ENCODE data around the gene XRCC6.
"Not testable (repeated sequence)": the region's sequence is repeated elsewhere in the genome, so short reads cannot be mapped to it uniquely, and the experiment has no call there.

XRCC6 gene

DNA sequence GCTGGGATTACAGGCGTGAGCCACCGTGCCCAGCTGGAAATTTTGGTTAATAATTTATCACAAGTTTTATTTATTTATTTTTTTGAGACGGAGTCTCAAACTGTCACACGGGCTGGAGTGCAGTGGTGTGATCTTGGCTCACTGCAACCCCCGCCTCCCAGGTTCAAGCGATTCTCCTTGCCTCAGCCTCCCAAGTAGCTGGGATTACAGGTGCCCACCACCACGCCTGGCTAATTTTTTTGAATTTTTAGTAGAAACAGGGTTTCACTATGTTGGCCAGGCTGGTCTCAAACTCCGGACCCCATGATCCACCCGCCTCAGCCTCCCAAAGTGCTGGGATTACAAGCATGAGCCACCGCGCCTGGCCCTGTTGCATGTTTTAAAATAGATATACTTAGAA, 65.8 kb downstream of the XRCC6 start:
- not testable (repeated sequence) for DNase-seq (ENCODE audit: low spot score)

- no peak for DNase-seq (ENCODE audit: low spot score)
Measured at GRCh38 chr22:41687901-41688364, 66.8 kb downstream of the XRCC6 start.

DNA sequence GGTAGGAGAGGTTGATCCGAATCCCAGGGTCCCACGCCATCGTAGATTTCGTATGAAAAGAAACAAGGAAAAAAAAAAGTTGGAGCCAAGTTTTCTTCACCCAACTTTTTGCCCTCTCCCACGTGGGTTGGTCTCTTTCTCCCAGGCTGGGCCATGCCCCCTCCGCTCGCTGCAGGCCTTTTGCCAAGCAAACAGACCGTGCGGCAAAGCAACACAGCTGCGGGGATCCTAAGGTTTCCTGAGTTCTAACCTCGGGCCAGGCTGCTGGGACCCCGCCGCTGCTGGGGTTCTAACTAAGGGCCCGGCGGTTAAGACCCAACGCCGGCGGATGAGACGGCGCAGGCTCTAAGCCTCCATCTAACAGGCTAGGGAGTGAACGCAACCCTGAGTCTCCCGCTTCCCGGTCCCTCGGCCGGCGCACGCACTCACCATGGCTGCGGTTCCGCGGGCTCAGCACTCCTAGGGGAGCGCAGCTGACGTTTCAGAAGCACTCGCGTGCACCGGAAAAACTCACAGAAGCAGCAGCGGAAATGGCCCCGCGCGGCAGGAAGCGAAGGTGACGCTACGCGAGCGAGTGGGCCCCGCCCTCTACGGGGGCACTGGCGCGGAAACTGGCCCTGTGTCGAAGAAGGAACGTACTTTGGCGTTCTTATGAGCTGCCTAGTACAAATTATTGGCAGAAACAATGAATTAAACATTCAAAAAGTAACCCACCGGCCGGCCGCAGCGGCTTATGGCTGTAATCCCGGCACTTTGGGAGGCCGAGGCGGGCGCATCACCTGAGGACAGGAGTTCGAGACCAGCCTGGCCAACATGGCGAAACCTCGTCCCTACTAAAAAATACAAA, 67.5 kb downstream of the XRCC6 start, which contains the start of gene SNU13:
Gene SNU13, minus strand, starts transcription at position 503 of the 847 bp plus-strand sequence. Its CDS starts 71 bp downstream, at position 432.
- peak; percentile 89 for DNase-seq (ENCODE audit: low spot score)

DNA sequence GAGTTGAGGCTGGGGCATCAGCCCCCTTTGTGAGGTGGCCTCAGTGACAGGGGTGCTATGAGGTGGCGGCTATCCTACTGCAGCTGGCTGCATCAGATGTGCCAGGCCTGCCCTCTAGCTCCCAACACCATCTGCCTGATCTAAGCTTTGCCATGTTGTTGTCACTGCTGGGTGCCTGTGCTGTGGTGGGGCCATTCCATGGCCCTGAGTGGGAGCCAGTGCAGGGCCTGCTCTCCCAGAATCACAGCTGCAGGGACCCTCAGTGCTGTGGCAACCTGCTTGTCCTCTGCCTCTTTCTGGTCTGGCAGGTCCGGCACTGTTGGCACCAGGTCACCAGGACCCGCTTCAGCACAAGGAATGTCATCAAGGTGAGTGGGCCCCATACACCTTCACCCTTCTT, 69.4 kb downstream of the XRCC6 start:
- no peak for DNase-seq (ENCODE audit: low spot score)

DNA sequence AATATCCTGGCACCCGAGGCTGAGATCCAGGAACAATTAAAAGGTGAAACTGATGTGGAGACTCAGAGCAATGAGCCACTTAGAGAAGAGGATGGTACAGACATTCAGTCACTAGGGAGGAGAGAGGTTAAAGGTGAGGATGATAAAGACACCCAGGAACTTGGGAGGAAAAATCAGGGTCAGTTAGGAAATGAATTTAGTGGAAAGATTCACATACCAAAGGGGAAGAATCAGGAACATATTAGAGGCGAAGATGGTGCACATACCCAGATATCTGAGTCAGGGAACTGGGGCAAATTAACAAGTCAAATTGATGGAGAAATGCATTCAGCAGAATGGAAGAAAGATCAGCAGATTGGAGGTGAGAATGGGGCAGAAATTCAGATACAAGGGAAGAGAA, 74.1 kb downstream of the XRCC6 start:
- no peak for DNase-seq (ENCODE audit: low spot score)

DNA sequence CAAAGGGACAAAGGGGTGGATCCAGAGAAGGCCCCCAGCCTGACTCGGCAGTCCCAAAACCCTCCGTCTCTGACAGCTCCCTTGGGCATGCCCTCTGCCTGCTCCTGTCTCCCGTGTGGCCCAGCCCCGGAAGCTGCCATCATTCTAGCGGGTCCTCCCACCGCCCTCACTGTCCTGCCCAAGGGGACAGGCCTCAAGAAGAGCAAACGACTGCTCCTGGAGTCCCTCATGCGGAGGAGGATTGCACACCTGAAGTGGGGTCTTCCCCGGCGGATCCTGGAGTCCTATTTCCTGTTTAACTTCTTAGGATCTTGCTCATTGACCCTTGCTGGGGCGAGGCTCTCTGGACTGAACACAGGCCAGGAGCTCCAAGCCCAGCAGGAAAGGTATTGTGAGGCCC, 75.6 kb downstream of the XRCC6 start:
- no peak for DNase-seq (ENCODE audit: low spot score)

- DNase-seq (ENCODE audit: low spot score), result peak; percentile 90
Measured at GRCh38 chr22:41697126-41697775, 76.2 kb downstream of the XRCC6 start.

- DNase-seq (ENCODE audit: low spot score), result peak; percentile 92
Measured at GRCh38 chr22:41699264-41700107, 78.4 kb downstream of the XRCC6 start, which contains the start of gene MEI1. TSS of gene MEI1 (plus strand) at chr22:41699503. CDS start at chr22:41699539, 36 bp downstream.

DNA sequence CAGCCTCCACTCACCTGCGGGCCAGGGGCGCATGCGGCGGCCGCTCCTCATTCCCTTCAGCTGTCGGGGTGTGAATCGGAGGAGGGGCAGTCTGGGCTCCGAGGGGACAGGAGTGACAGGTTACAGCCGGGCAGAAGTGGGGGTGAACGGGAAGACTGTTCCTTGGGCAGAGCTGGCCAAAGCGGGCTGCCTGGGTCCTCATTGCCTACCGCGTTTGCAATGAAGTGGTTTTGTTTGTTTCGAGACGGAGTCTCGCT, 78.9 kb downstream of the XRCC6 start:
- DNase-seq (ENCODE audit: low spot score), result no peak

GRCh38 chr22:41702763-41703162, 81.7 kb downstream of the XRCC6 start:
- DNase-seq (ENCODE audit: low spot score), result no peak

GRCh38 chr22:41709341-41709740, 88.2 kb downstream of the XRCC6 start:
- no peak for DNase-seq (ENCODE audit: low spot score)

GRCh38 chr22:41713004-41713403, 91.9 kb downstream of the XRCC6 start:
- no peak for DNase-seq (ENCODE audit: low spot score)
